GM13977 (cell line): ENCODE measurements around the gene PAOX.
A peak's percentile ranks its signal among the peaks of the same experiment; 100 is the strongest.

Experiments used
- DNase-seq: peaks from one replicate; pipeline ENCODE4 v3.0.0; 2012; ENCODE audit warnings: low spot score
- in situ Hi-C: fragments of 300-500 bp; cut with MboI; formaldehyde crosslinking; loops from one replicate; pipeline ENCODE4 v1.12.0; 2022; ENCODE audit warnings: low sequenced_read_pairs, low pct_unique_long_range_greater_than_20kb, mixed read lengths, inconsistent platforms; ENCODE audit not compliant: unreplicated experiment
- TF ChIP-seq, protein P1 (sequence below): IDR thresholded peaks from 2 replicates; pipeline ENCODE4 v1.5.1; 2012; ENCODE audit warnings: mild to moderate bottlenecking, control low read depth; ENCODE audit not compliant: insufficient read depth; ENCODE audit errors: extremely low read depth, missing control alignments

PAOX gene

DNA sequence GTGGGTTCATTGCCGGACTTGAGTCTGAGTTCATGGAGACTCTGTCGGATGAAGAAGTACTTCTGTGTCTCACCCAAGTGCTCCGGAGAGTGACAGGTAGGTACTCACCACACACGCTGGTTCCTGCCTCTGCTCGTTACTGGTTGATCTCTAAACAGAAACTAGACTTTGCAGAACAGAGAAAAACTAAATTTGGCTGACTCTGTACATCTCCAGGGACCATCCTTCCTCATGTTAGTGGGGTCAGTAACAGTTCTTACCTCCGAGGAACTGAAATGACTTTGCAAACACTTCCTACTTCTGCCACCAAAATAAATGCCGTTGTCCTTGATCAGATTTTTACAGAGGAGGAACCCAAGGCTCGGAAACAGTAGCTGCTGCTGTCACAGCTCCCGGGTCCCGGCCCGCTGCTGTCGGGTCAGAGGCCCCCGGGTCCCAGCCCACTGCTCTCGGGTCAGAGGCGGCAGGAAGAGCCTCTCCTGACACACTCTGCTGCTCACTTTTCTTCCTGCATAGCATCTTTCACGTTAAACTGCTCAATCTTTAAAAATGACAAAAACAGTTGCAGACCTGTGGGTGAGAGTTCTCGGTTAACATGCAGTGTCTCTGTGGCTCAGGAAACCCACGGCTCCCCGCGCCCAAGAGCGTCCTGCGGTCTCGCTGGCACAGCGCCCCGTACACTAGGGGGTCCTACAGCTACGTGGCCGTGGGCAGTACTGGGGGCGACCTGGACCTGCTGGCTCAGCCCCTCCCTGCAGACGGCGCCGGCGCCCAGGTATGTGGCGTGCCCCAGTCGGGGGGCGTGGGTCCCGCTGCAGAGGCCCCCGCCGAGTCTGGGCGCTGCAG lies 10.1 kb downstream of the PAOX start:
- TF ChIP-seq, protein P1, sequence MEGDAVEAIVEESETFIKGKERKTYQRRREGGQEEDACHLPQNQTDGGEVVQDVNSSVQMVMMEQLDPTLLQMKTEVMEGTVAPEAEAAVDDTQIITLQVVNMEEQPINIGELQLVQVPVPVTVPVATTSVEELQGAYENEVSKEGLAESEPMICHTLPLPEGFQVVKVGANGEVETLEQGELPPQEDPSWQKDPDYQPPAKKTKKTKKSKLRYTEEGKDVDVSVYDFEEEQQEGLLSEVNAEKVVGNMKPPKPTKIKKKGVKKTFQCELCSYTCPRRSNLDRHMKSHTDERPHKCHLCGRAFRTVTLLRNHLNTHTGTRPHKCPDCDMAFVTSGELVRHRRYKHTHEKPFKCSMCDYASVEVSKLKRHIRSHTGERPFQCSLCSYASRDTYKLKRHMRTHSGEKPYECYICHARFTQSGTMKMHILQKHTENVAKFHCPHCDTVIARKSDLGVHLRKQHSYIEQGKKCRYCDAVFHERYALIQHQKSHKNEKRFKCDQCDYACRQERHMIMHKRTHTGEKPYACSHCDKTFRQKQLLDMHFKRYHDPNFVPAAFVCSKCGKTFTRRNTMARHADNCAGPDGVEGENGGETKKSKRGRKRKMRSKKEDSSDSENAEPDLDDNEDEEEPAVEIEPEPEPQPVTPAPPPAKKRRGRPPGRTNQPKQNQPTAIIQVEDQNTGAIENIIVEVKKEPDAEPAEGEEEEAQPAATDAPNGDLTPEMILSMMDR, result no peak
- peak; percentile 91 for DNase-seq
- in situ Hi-C loops, result no loop called here

DNA sequence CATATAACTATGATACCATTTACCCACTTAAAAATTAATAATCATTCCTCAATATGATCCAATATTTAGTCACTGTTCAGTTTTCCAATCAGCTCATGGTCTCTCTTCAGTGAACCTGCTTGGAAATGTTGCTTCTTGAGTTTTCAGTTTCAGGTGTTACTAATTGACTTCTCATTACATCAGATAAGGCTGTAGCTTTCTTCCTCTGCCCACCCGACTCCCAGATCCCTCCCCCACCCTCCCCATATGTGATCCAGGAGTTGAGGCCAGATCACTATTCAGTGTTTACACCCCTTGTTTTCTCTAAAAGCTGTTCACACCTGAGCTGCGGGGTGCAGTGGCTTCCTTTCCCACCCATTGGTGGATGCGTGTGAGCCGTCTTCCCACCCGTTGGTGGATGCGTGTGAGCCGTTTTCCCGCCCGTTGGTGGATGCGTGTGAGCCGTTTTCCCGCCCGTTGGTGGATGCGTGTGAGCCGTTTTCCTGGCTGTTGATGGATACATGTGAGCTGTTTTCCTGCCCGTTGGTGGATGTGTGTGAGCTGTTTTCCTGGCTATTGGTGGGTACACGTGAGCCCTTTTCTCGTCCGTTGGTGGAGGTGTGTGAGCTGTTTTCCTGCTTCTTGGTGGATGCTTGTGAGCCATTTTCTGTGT lies 11.7 kb downstream of the PAOX start:
- in situ Hi-C loops, result no loop called here
- TF ChIP-seq, protein P1, result no peak
- no peak for DNase-seq

DNA sequence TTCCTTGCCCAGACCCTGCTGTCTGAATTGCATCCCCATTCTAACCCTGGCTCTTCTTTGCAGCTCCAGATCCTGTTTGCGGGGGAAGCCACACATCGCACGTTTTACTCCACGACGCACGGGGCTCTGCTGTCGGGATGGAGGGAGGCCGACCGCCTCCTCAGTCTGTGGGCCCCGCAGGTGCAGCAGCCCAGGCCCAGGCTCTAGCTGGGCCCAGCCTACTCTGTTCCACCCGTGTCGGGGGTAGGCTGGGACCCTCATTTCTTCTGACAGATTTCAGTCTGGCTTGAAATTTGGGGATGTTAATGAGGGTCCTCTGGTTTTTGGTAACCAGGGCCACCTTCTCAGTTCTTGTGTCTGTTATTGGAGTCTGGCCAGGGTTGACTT lies 12.2 kb downstream of the PAOX start:
- in situ Hi-C loops, result no loop called here
- DNase-seq, result no peak
- TF ChIP-seq, protein P1, result no peak

DNA sequence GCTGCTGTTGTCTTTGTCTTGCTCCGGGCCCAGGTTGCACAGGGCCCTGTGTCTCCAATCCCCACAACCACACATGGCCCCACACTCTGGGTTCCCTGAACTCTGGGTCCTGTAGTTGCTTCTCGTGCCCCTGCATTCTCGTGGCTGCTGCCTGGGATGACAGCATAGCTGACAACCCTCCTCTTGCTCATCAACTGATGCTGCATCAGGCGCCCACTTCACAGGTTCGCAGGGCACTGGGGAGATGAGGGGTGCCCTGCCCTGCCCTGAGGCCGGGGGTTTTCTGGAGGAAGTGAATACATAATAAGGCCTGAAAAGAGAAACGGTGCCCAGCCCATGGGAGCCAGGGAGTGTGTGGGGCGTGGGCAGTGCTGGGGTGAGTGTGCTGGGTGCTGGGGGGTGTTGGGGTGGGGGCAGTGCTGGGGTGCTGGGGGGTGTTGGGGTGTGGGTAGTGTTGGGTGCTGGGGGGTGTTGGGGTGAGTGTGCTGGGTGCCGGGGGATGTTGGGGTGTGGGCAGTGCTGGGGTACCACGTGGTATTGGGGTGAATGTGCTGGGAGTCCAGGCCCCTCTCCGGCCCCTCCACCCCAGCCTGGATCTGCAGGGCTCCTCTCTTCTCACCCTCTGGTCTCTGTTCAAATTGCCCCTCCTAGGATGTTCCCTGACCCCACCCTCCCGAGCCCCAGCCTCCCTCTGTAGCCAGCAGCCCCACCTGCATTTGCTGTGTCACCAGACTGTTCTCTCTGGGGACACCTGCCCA lies 12.9 kb downstream of the PAOX start:
- no peak for DNase-seq
- TF ChIP-seq, protein P1, result no peak
- in situ Hi-C loops, result no loop called here

DNA sequence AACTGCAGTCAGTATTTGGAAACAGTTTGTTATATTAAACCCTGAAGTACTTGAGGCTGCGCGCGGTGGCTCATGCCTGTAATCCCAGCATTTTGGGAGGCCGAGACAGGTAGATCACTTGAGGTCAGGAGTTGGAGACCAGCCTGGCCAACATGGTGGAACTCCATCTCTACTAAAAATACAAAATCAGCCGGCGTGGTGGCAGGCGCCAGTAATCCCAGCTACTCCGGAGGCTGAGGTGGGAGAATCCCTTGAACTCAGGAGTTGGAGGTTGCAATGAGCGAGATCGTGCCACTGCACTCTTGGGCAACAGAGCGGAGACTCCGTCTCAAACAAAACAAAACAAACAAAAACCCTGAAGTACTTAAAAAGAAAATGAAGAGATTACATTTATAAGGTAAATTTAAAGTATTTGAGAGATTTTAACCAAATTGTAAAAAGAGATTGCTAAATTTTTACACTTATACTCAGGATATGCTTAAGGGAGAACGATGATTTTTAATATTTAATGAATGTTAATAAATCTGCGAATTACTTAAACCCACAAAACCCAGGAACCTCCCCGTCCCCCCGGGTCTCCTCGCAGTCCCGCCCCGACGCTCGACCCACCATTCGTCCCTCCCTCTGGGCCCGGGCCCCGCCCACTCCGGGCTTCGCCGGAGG lies 14.5 kb downstream of the PAOX start:
- TF ChIP-seq, protein P1, result no peak
- in situ Hi-C loops, result no loop called here

DNA sequence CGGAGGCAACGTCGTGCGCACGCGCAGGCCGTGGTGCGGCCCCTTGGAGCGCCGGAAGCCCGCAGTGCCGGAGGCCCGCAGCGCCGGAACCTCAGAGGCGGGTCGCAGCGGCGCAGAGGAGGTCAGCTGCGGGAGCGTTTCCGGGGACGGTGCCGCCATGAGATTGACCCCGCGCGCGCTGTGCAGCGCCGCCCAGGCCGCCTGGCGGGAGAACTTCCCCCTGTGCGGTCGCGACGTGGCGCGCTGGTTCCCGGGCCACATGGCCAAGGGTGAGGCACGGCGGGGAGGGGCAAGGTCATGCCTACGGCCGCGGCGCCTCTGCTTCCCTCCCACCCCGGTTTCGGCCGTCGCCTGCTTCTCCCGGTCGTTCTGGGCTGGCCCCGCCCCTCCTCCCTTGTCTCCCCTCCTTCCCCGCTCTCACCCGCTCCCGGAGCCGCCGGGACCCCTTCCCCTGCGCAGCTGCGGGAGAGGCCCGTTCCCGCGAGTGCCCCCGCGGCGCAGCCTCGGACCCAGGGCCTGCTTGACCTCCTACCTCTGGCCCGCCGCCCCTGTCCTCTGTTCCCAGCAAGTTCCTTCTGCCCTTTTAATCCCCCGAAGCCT lies 15.1 kb downstream of the PAOX start, which contains the start of gene MTG1:
Gene MTG1, plus strand, starts transcription at position 94 of the 600 bp plus-strand sequence. Its CDS starts 64 bp downstream, at position 158.
- in situ Hi-C loops, result no loop called here
- TF ChIP-seq, protein P1, result peak; percentile 27
- peak; percentile 97 for DNase-seq

More for the DNA sequence above, 14.5 kb downstream of the PAOX start:
- no peak for DNase-seq
